ENCODE results near the gene LINGO4. TPM values are rescaled to one million over a fixed set of nuclear protein-coding genes. Genes with fewer than 3 reads are reported as not detected.

Gene LINGO4
- total and polyA plus RNA-seq, 8 donors, result 0.06 to 0.63 (median 0.12) TPM; not detected in 2

GRCh38 chr1:151839082-151839412 is 33.8 kb upstream of the LINGO4 start:
- H3K27ac ChIP-seq, result no peak overlapping the region
- ATAC-seq (no peak), DNase-seq (no peak)
- H3K36me3 ChIP-seq, result no peaks in the 10 kb centered on the region
- intact Hi-C loops (cut with DNase I), result no loop called here
- H3K4me1 ChIP-seq, result peaks cover 13 to 43% of the 10 kb centered on the region in 2 donors
- no peak for TF ChIP-seq CTCF (IDR thresholded peaks at IDR 0.05)
- no peaks in the 10 kb centered on the region for H3K9me3 ChIP-seq
- peak overlapping the region; percentile 32 to 42 for H3K4me3 ChIP-seq
- peaks cover 25 to 50% of the 10 kb centered on the region in 2 donors for H3K27me3 ChIP-seq

- peak; percentile 10 for ATAC-seq
- intact Hi-C loops (cut with DNase I), result no loop called here
- Histone ChIP-seq H3K27ac (peak overlapping the region in 1 of 2 donors; percentile 41), H3K4me1 (peaks cover 13 to 48% of the 10 kb centered on the region in 2 donors), H3K9me3 (no peaks in the 10 kb centered on the region), H3K4me3 (peak overlapping the region; percentile 32 to 42), H3K27me3 (peaks cover 25 to 50% of the 10 kb centered on the region in 2 donors), H3K36me3 (no peaks in the 10 kb centered on the region)
- DNase-seq, result no peak
- TF ChIP-seq CTCF (IDR thresholded peaks at IDR 0.05), result no peak
Measured at GRCh38 chr1:151838222-151839081, 33.2 kb upstream of the LINGO4 start.

GRCh38 chr1:151837884-151838221 is 32.6 kb upstream of the LINGO4 start:
- TF ChIP-seq CTCF (IDR thresholded peaks at IDR 0.05), result no peak
- Histone ChIP-seq H3K9me3 (no peaks in the 10 kb centered on the region), H3K36me3 (no peaks in the 10 kb centered on the region), H3K27me3 (peaks cover 25 to 50% of the 10 kb centered on the region in 2 donors), H3K4me3 (peak overlapping the region; percentile 32 to 42), H3K4me1 (peaks cover 13 to 54% of the 10 kb centered on the region in 2 donors), H3K27ac (peak overlapping the region in 1 of 2 donors; percentile 41)
- intact Hi-C loops (cut with DNase I), result no loop called here
- ATAC-seq (no peak), DNase-seq (peak in 1 of 4 donors; percentile 72)

GRCh38 chr1:151837197-151837596 is 32.0 kb upstream of the LINGO4 start:
- Histone ChIP-seq H3K36me3 (no peaks in the 10 kb centered on the region), H3K4me1 (peaks cover 15 to 60% of the 10 kb centered on the region in 2 donors), H3K9me3 (no peaks in the 10 kb centered on the region), H3K27ac (no peak overlapping the region), H3K4me3 (no peak overlapping the region), H3K27me3 (peaks cover 25 to 50% of the 10 kb centered on the region in 2 donors)
- intact Hi-C loops (cut with DNase I), result no loop called here
- ATAC-seq, result no peak
- DNase-seq, result no peak
- no peak for TF ChIP-seq CTCF (IDR thresholded peaks at IDR 0.05)

GRCh38 chr1:151835596-151835995 is 30.4 kb upstream of the LINGO4 start:
- Histone ChIP-seq H3K27ac (no peak overlapping the region), H3K27me3 (peaks cover 25 to 39% of the 10 kb centered on the region in 2 donors), H3K36me3 (no peaks in the 10 kb centered on the region), H3K9me3 (no peaks in the 10 kb centered on the region), H3K4me1 (peaks cover 15 to 67% of the 10 kb centered on the region in 2 donors), H3K4me3 (no peak overlapping the region)
- no peak for TF ChIP-seq CTCF (IDR thresholded peaks at IDR 0.05)
- intact Hi-C loops (cut with DNase I), result no loop called here
- DNase-seq (no peak), ATAC-seq (no peak)
